Neural crest cell (in vitro differentiated cells): ENCODE measurements around the gene NUP62. TPM values are rescaled to one million over a fixed set of nuclear protein-coding genes. Genes with fewer than 3 reads are reported as not detected.

Experiments
- DNase-seq: peaks from one replicate; pipeline ENCODE4 v3.0.0; 2021; ENCODE audit warnings: low read depth, mixed read lengths, low spot score
- H3K27ac Mint-ChIP-seq: one replicate; pipeline ENCODE4 v1.8.0; 2021; ENCODE audit warnings: mild to moderate bottlenecking, mixed read lengths; ENCODE audit not compliant: unreplicated experiment
- H3K27me3 Mint-ChIP-seq: 2 replicates; pipeline ENCODE4 v1.8.0; 2021; ENCODE audit warnings: low read depth, mild to moderate bottlenecking, mixed read lengths
- H3K36me3 Mint-ChIP-seq: 2 replicates; pipeline ENCODE4 v1.8.0; 2021; ENCODE audit warnings: low read depth, mild to moderate bottlenecking, mixed read lengths
- H3K4me1 Mint-ChIP-seq: 2 replicates; pipeline ENCODE4 v1.8.0; 2021; ENCODE audit warnings: mixed read lengths
- H3K4me3 Mint-ChIP-seq: one replicate; pipeline ENCODE4 v1.8.0; 2021; ENCODE audit warnings: mild to moderate bottlenecking, mixed read lengths
- H3K9me3 Mint-ChIP-seq: 2 replicates; pipeline ENCODE4 v1.8.0; 2021; ENCODE audit warnings: mixed read lengths
- CTCF ChIP-seq: fragments of 200-600 bp; sonication (generic); conservative IDR thresholded peaks from 2 replicates; pipeline ENCODE4 v1.5.0; 2021; ENCODE audit warnings: antibody characterized with exemption, mild to moderate bottlenecking
- total RNA-seq: library from RNA; stranded (reverse); gene quantifications from 2 replicates; pipeline ENCODE4 v1.2.1, GENCODE V29; 2021

Gene NUP62
- total RNA-seq, 1 donor from 2014 or later: 127 TPM

GRCh38 chr19:49906879-49907564 is 22.3 kb downstream of the NUP62 start:
- Mint-ChIP-seq H3K27me3 (peaks cover 4% of the 10 kb centered on the region), H3K36me3 (peaks cover 17% of the 10 kb centered on the region), H3K4me1 (peaks cover 10% of the 10 kb centered on the region), H3K4me3 (peak overlapping the region; percentile 25), H3K9me3 (no peaks in the 10 kb centered on the region), H3K27ac (no peak overlapping the region)
- no peak for TF ChIP-seq CTCF
- DNase-seq: no peak

- no peaks in the 10 kb centered on the region for H3K9me3 Mint-ChIP-seq
- H3K4me1 Mint-ChIP-seq: no peaks in the 10 kb centered on the region
- H3K27me3 Mint-ChIP-seq: no peaks in the 10 kb centered on the region
- no peak overlapping the region for H3K4me3 Mint-ChIP-seq
- no peak overlapping the region for H3K27ac Mint-ChIP-seq
- no peak for TF ChIP-seq CTCF
- H3K36me3 Mint-ChIP-seq: peaks cover 7% of the 10 kb centered on the region
- no peak for DNase-seq
These were observed 25.2 kb downstream of the NUP62 start for GRCh38 chr19:49904136-49904535.

GRCh38 chr19:49896863-49897621 is 32.3 kb downstream of the NUP62 start, which contains the start of gene IL4I1:
Gene IL4I1, minus strand, starts transcription at chr19:49896887. Its CDS starts 727 bp downstream, at chr19:49896160.
- no peak within 1 kb of the TSS for H3K4me3 Mint-ChIP-seq
- H3K27me3 Mint-ChIP-seq: peaks cover 15% of the 10 kb centered on the region
- DNase-seq: no peak
- H3K27ac Mint-ChIP-seq: no peak within 1 kb of the TSS
- no peaks in the 10 kb centered on the region for H3K9me3 Mint-ChIP-seq
- no peak for TF ChIP-seq CTCF
- H3K36me3 Mint-ChIP-seq: no peaks in the 10 kb centered on the region
- H3K4me1 Mint-ChIP-seq: peaks cover 6% of the 10 kb centered on the region

- H3K27ac Mint-ChIP-seq: no peak overlapping the region
- H3K9me3 Mint-ChIP-seq: no peaks in the 10 kb centered on the region
- no peaks in the 10 kb centered on the region for H3K36me3 Mint-ChIP-seq
- no peak for DNase-seq
- no peak for TF ChIP-seq CTCF
- peaks cover 26% of the 10 kb centered on the region for H3K27me3 Mint-ChIP-seq
- no peak overlapping the region for H3K4me3 Mint-ChIP-seq
- H3K4me1 Mint-ChIP-seq: peaks cover 6% of the 10 kb centered on the region
These were observed 33.6 kb downstream of the NUP62 start for GRCh38 chr19:49895566-49896297.

GRCh38 chr19:49894879-49895565 is 34.3 kb downstream of the NUP62 start:
- no peak for DNase-seq
- Mint-ChIP-seq H3K27ac (no peak overlapping the region), H3K4me1 (peaks cover 9% of the 10 kb centered on the region), H3K9me3 (no peaks in the 10 kb centered on the region), H3K4me3 (no peak overlapping the region), H3K27me3 (peaks cover 29% of the 10 kb centered on the region), H3K36me3 (no peaks in the 10 kb centered on the region)
- TF ChIP-seq CTCF: no peak
